B cell (primary cell): Measurements from ENCODE around the gene KCNJ16.

Source experiments
- CTCF ChIP-seq: fragments of 200-600 bp; IDR thresholded peaks from one replicate; pipeline ENCODE4 v1.8.0; 2022; ENCODE audit warnings: antibody characterized with exemption, mild to moderate bottlenecking
- EZH2 ChIP-seq: IDR thresholded peaks from 2 replicates; pipeline ENCODE4 v1.6.1; 2012; ENCODE audit warnings: borderline replicate concordance, low read depth, mild to moderate bottlenecking, moderate library complexity, low read length; ENCODE audit not compliant: insufficient read depth, poor library complexity, severe bottlenecking

DNA sequence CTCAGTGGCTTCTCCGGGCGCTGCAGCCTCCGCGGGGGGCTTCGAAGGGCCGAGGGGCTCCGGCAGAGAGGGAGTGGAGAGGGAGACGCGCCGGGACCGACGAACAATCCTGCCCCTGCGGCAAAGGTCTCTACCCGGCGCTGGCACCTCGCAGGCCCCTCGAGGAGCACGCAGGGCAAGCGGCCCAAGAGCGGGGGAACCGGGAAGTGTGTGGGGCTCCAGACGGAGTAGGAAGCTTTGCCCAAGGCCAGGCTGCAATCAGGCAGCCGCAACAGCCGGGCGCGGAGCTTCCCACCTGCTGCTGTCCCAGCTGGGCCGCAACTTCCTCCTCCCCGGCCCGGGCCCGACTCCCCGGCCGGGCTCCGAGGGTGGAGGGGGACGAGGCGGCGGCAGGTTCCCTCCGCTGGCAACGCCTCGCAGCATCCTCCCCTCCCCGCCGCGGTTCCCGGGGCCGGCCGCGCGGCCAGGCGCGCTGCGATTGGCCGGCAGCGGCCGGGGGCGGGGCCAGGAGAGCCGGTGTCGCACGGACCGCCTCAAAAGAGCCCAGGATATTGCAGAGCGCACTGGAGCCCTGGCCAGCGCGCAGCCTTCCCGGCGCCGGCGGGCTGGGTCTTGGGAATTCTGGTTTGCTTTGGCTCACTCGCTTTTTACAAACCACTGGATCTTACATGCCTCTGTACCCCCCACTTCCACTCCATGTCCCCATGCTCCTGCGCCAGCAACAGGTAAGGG, 94.1 kb downstream of the KCNJ16 start, which contains the start of gene KCNJ2:
- TF ChIP-seq CTCF = no peak
- no peak for TF ChIP-seq EZH2
